Motor neuron (in vitro differentiated cells): ENCODE data around the gene MTMR11. TPM values are rescaled to one million over a fixed set of nuclear protein-coding genes. Genes with fewer than 3 reads are reported as not detected.

ENCODE experiments used
- ATAC-seq, 8 experiments: fragments of 200-7000 bp; cut with Tn5 transposase; replicated peaks in 6 of 8; 2 replicates each; pipeline ENCODE4 v1.8.0; 2021; ENCODE audit warnings: mild to moderate bottlenecking in 8 of 8, moderate library complexity in 8 of 8
- H3K27ac ChIP-seq, 2 donors: fragments of 250-450 bp; sonication (Bioruptor Pico); 2 replicates each; pipeline ENCODE4 v1.9.0; 2021; ENCODE audit warnings: antibody characterized with exemption in 2 of 2, mild to moderate bottlenecking in 2 of 2, moderate library complexity in 1 of 2
- H3K4me1 ChIP-seq, 2 donors: fragments of 250-450 bp; sonication (Bioruptor Pico); replicated peaks in 1 of 2; 2 replicates each; pipeline ENCODE4 v1.6.1; 2021; ENCODE audit warnings: antibody characterized with exemption in 2 of 2, mild to moderate bottlenecking in 2 of 2, moderate library complexity in 1 of 2
- H3K4me3 ChIP-seq, 5 donors: fragments of 250-450 bp; sonication (Bioruptor Pico); 2 replicates each; pipeline ENCODE4 v1.9.0; 2021; ENCODE audit warnings: antibody characterized with exemption in 5 of 5, mild to moderate bottlenecking in 5 of 5, moderate library complexity in 4 of 5
- WGBS, 10 experiments: fragments of 450-650 bp; shearing (Covaris generic); methylation state at CpG; one replicate each; pipeline ENCODE4 v1.0.0; 2022; 5-methylcytosine and 5-hydroxymethylcytosine counted together
- in situ Hi-C, 9 experiments: fragments of 400-800 bp; cut with MboI; loops; one replicate each; pipeline ENCODE4 v1.15.0; 2021; ENCODE audit warnings: low sequenced_read_pairs in 9 of 9, low pct_unique_long_range_greater_than_20kb in 2 of 9; ENCODE audit not compliant: unreplicated experiment in 9 of 9
- total RNA-seq, 8 experiments: library from RNA; unstranded; fragments of 300-600 nt; gene quantifications; 2 replicates each; pipeline versions ENCODE4 v1.2.3 to v1.2.4, GENCODE V29; 2022

The MTMR11 gene
- total RNA-seq, 8 experiments from 2014 or later = 1.0 to 7.4 (median 4.5) TPM

- WGBS, 10 experiments = 40 to 100% (median 95%) methylated on average over 1 to 4 of the region's 4 CpGs; no CpG with 5 or more reads in 2 of the 10 experiments
- no peak for ATAC-seq
- in situ Hi-C loops = loop anchor here in 1 of 9 experiments (25.0 kb wide), 1 partner anchor 254 kb away; no protein-coding TSS in a partner anchor
These were observed 3.5 kb downstream of the MTMR11 start for GRCh38 chr1:149933208-149933607.

GRCh38 chr1:149932474-149932873 is 4.2 kb downstream of the MTMR11 start:
- Histone ChIP-seq H3K4me3 (no peak overlapping the region), H3K27ac (no peak overlapping the region), H3K4me1 (peaks cover 9 to 16% of the 10 kb centered on the region in 2 donors)
- ATAC-seq = no peak
- in situ Hi-C loops = loop anchor here in 1 of 9 experiments (25.0 kb wide), 1 partner anchor 255 kb away; no protein-coding TSS in a partner anchor
- WGBS, 10 experiments = 77 to 100% (median 95%) methylated on average over 1 to 7 of the region's 8 CpGs; no CpG with 5 or more reads in 3 of the 10 experiments

More at GRCh38 chr1:149933208-149933607, 3.5 kb downstream of the MTMR11 start:
- Histone ChIP-seq H3K4me1 (peaks cover 9 to 22% of the 10 kb centered on the region in 2 donors), H3K4me3 (no peak overlapping the region), H3K27ac (no peak overlapping the region)

GRCh38 chr1:149931212-149931790 is 5.4 kb downstream of the MTMR11 start:
- no peak overlapping the region for H3K27ac ChIP-seq
- in situ Hi-C loops = loop anchor here in 1 of 9 experiments (25.0 kb wide), 1 partner anchor 256 kb away; no protein-coding TSS in a partner anchor
- peaks cover 10 to 14% of the 10 kb centered on the region in 2 donors for H3K4me1 ChIP-seq
- ATAC-seq = no peak
- WGBS, 10 experiments = 7 to 100% (median 84%) methylated on average over 3 to 13 of the region's 13 CpGs; no CpG with 5 or more reads in 1 of the 10 experiments
- no peak overlapping the region for H3K4me3 ChIP-seq

DNA sequence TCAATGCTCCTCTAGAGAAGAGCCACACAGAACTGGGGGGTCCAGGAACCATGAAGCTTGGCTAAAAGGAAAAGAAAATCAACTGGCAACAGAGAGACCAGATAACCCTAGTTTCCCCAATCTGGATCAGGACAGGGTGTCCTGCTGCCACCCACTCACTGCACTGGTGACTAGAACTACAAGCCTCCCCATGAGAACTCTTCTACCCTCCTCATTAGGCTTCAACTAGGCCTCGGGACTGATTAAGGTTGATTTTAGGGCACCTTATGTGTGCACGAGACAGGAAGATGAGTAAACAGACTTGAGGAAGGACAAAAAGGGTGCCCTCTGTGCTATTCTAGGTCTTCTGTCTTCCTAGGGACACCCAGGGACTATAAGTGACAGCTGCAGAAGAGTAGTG is 6.8 kb downstream of the MTMR11 start:
- Histone ChIP-seq H3K4me3 (no peak overlapping the region), H3K4me1 (peaks cover 15 to 20% of the 10 kb centered on the region in 2 donors), H3K27ac (no peak overlapping the region)
- WGBS, 10 experiments = 80 to 100% (median 85%) methylated on average over 1 to 2 of the region's 2 CpGs; no CpG with 5 or more reads in 4 of the 10 experiments
- in situ Hi-C loops = loop anchor here in 1 of 9 experiments (25.0 kb wide), 1 partner anchor 257 kb away; no protein-coding TSS in a partner anchor
- no peak for ATAC-seq

- in situ Hi-C loops = loop anchor here in 1 of 9 experiments (25.0 kb wide), 1 partner anchor 259 kb away; no protein-coding TSS in a partner anchor
- 0% methylated on average over 1 of the region's 1 CpG; no CpG with 5 or more reads in 6 of the 10 experiments for WGBS, 10 experiments
- Histone ChIP-seq H3K4me1 (peaks cover 15 to 20% of the 10 kb centered on the region in 2 donors), H3K27ac (peak overlapping the region; percentile 96), H3K4me3 (peak overlapping the region; percentile 77 to 98 (median 89))
- ATAC-seq = no peak
These were observed 8.3 kb downstream of the MTMR11 start for GRCh38 chr1:149928401-149928724.

DNA sequence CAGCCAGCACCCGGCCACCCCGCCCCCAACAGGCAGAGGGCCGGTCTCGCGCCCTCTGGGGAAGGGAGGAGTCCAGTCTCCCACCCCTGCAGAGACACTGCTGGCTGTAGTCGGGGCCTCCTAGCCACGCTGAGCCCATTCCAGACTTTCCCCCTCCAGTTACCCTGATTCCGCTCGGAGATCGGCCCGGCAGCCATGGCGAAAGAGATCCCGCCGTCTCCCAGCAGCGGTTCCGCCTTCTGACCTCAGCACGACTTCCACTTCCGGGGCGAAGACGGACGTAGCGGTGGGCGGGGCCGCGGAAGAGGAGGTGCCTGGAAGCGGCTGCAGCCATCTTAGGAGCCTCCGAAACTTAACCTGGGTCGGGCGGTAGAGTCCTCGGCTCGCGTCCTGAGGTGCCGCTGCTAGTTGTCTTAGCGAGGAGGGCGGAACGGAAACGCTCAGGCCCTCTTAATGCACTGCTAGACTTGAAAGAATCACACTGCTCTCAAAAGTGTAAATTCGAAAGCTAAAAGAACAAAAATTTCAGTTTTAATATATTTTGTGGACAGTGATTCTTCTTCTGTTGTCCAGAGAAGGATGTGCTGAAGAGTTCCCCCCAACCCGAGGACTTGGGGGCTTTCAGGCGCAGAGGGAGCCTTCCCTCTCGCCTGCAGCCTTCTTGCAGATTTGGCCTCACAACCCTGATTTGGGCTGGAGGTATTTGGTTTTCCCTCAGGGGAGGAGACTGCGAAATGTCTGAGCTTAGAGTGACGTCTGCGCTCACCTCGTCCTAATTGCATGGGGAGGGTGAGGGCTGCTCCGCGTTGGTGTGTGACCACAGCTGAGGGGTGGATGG is 8.9 kb downstream of the MTMR11 start, which contains the start of gene SF3B4:
Gene SF3B4, minus strand, starts transcription at position 241 of the 838 bp plus-strand sequence. Its CDS starts 44 bp downstream, at position 197.
- 0 to 4% (median 0%) methylated on average over 4 to 43 of the region's 47 CpGs; no CpG with 5 or more reads in 1 of the 10 experiments for WGBS, 10 experiments
- in situ Hi-C loops = loop anchor here in 1 of 9 experiments (25.0 kb wide), 1 partner anchor 260 kb away; no protein-coding TSS in a partner anchor
- Histone ChIP-seq H3K4me3 (peak within 1 kb of the TSS; percentile 77 to 98 (median 89)), H3K4me1 (peaks cover 15 to 20% of the 10 kb centered on the region in 2 donors), H3K27ac (peak within 1 kb of the TSS; percentile 96)
- peak; percentile 96 to 99 (median 97) for ATAC-seq

DNA sequence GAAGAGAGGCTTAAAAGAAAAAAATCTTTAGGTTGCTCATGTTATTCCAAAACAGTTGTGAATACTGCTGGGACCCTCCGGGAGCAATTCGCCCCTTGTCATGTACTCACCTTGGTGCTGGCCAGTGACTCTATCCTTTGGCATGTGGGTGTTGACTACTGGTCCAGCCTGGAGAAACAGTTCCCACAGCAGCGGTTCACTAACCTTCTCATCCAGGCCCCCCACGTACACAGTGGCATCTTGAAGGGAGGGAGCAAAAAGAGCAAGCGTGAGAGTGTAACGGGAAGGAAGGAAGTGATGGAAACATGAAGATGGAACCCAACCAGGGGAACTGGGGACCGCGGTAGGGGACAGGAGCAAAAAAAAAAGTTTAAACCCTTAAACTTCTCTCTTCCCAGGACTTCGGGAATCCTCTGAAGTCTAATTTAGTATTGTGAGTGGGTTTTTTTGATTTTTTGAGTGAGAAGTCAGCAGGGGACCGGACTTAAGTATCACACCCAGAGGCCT is 9.6 kb downstream of the MTMR11 start:
- Histone ChIP-seq H3K4me1 (peaks cover 15 to 20% of the 10 kb centered on the region in 2 donors), H3K27ac (peak overlapping the region; percentile 96), H3K4me3 (peak overlapping the region; percentile 77 to 98 (median 89))
- 0 to 10% (median 0%) methylated on average over 2 to 10 of the region's 10 CpGs; no CpG with 5 or more reads in 3 of the 10 experiments for WGBS, 10 experiments
- in situ Hi-C loops = loop anchor here in 1 of 9 experiments (25.0 kb wide), 1 partner anchor 260 kb away; no protein-coding TSS in a partner anchor
- peak in 2 of 8 experiments; percentile 4 to 5 for ATAC-seq

- H3K27ac ChIP-seq = no peak overlapping the region
- ATAC-seq = no peak
- 84 to 100% (median 89%) methylated on average over 3 to 9 of the region's 9 CpGs; no CpG with 5 or more reads in 3 of the 10 experiments for WGBS, 10 experiments
- H3K4me1 ChIP-seq = peaks cover 15 to 20% of the 10 kb centered on the region in 2 donors
- in situ Hi-C loops = loop anchor here in 1 of 9 experiments (25.0 kb wide), 1 partner anchor 261 kb away; no protein-coding TSS in a partner anchor
- peak overlapping the region in 3 of 5 donors; percentile 86 to 98 (median 93) for H3K4me3 ChIP-seq
These were observed 10.4 kb downstream of the MTMR11 start for GRCh38 chr1:149926296-149926695.

DNA sequence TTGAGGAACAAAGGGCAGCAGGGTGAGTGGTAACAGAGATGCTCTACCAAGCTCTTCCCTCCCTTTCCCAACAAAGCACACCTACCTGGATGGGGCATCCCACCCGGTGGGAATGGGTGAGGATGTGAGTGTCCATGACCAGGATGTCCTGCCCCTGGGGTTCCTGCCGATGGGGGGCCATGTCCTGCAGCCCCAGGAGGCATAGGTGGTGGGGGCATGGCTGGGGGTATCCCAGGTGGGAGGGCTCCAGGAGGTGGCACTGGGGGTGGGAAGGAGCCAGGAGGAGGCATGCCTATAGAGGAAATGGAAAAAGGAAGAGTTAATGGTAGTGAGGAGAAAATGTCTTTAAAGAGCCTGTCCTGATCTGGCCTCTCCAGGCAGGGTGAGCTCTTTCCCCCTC is 10.9 kb downstream of the MTMR11 start:
- in situ Hi-C loops = loop anchor here in 1 of 9 experiments (25.0 kb wide), 1 partner anchor 262 kb away; no protein-coding TSS in a partner anchor
- WGBS, 10 experiments = 83 to 90% methylated on average over 1 to 2 of the region's 2 CpGs; no CpG with 5 or more reads in 8 of the 10 experiments
- ATAC-seq = no peak
- H3K4me1 ChIP-seq = peaks cover 15 to 20% of the 10 kb centered on the region in 2 donors
- no peak overlapping the region for H3K4me3 ChIP-seq
- no peak overlapping the region for H3K27ac ChIP-seq

DNA sequence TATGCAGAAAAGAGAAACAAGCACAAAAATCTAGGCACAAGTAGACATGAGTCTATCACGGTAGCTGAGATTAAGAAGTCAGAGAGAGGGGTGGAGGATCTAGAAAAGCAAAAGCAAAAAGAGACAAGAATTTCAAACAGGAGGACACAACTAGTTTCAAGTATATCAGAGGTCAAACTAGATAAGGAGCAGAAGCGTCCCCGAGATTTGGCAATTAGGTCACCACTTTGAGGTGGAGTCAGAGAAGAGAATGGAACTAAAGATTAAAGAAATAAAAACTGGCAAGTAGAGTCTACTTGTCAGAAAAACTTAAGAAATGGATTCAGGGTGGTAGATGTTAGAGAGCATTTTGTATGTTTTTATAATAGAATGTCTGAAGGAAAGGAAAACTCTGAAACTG is 11.3 kb downstream of the MTMR11 start:
- ATAC-seq = no peak
- in situ Hi-C loops = loop anchor here in 1 of 9 experiments (25.0 kb wide), 1 partner anchor 262 kb away; no protein-coding TSS in a partner anchor
- WGBS, 10 experiments = 79 to 100% (median 95%) methylated on average over 1 to 3 of the region's 3 CpGs

GRCh38 chr1:149923626-149924025 is 13.1 kb downstream of the MTMR11 start:
- Histone ChIP-seq H3K4me3 (no peak overlapping the region), H3K27ac (no peak overlapping the region), H3K4me1 (peaks cover 14 to 17% of the 10 kb centered on the region in 2 donors)
- in situ Hi-C loops = no loop called here
- WGBS, 10 experiments = 83 to 100% (median 99%) methylated on average over 1 to 6 of the region's 10 CpGs; no CpG with 5 or more reads in 4 of the 10 experiments
- ATAC-seq = no peak

More for the DNA sequence above, 11.3 kb downstream of the MTMR11 start:
- Histone ChIP-seq H3K4me1 (peaks cover 15 to 20% of the 10 kb centered on the region in 2 donors), H3K27ac (no peak overlapping the region), H3K4me3 (no peak overlapping the region)

- H3K4me3 ChIP-seq = peak within 1 kb of the TSS; percentile 54 to 85 (median 65)
- WGBS, 10 experiments = 0 to 20% (median 3%) methylated on average over 1 to 7 of the region's 24 CpGs; no CpG with 5 or more reads in 7 of the 10 experiments
- in situ Hi-C loops = no loop called here
- peak; percentile 19 to 93 (median 89) for ATAC-seq
- H3K27ac ChIP-seq = peak within 1 kb of the TSS; percentile 63 to 68
- H3K4me1 ChIP-seq = peaks cover 24 to 26% of the 10 kb centered on the region in 2 donors
These were observed 19.0 kb downstream of the MTMR11 start, which contains the start of gene SV2A for GRCh38 chr1:149917571-149918144. Gene SV2A (minus strand): TSS chr1:149917844. CDS start chr1:149913840, 4,004 bp downstream.
